ENCODE measurements around the gene SLC16A6.
"Not testable (repeated sequence)": the region's sequence is repeated elsewhere in the genome, so short reads cannot be mapped to it uniquely, and the experiment has no call there.

Gene SLC16A6

GRCh38 chr17:68246271-68247028, 44.5 kb downstream of the SLC16A6 start:
- DNase-seq (ENCODE audit: low read depth) = no peak
- no peak for TF ChIP-seq CTCF (IDR thresholded peaks at IDR 0.05; ENCODE audit: insufficient read depth, low read depth, low read length, missing control alignments)
- H3K4me3 ChIP-seq (ENCODE audit: low read depth, low read length) = peak overlapping the region; percentile 98

- peak; percentile 36 for DNase-seq (ENCODE audit: low read depth)
- H3K4me3 ChIP-seq (ENCODE audit: low read depth, low read length) = no peak overlapping the region
- no peak for TF ChIP-seq CTCF (IDR thresholded peaks at IDR 0.05; ENCODE audit: insufficient read depth, low read depth, low read length, missing control alignments)
These were observed 51.1 kb downstream of the SLC16A6 start for GRCh38 chr17:68239632-68240366.

GRCh38 chr17:68238871-68239253, 52.1 kb downstream of the SLC16A6 start:
- H3K4me3 ChIP-seq (ENCODE audit: low read depth, low read length) = peak overlapping the region; percentile 15; the same call in 1 of the 2 replicates
- DNase-seq (ENCODE audit: low read depth) = peak; percentile 80
- TF ChIP-seq CTCF (IDR thresholded peaks at IDR 0.05; ENCODE audit: insufficient read depth, low read depth, low read length, missing control alignments) = no peak

GRCh38 chr17:68238164-68238870, 52.6 kb downstream of the SLC16A6 start:
- H3K4me3 ChIP-seq (ENCODE audit: low read depth, low read length) = peak overlapping the region; percentile 76
- TF ChIP-seq CTCF (IDR thresholded peaks at IDR 0.05; ENCODE audit: insufficient read depth, low read depth, low read length, missing control alignments) = no peak
- DNase-seq (ENCODE audit: low read depth) = peak; percentile 41

- peak overlapping the region; percentile 76 for H3K4me3 ChIP-seq (ENCODE audit: low read depth, low read length)
- DNase-seq (ENCODE audit: low read depth) = peak; percentile 91
These were observed 53.4 kb downstream of the SLC16A6 start for GRCh38 chr17:68237369-68238163.

- peak overlapping the region; percentile 26 for H3K4me3 ChIP-seq (ENCODE audit: low read depth, low read length)
- DNase-seq (ENCODE audit: low read depth) = peak; percentile 11
These were observed 55.6 kb downstream of the SLC16A6 start for GRCh38 chr17:68235336-68235791.

GRCh38 chr17:68234726-68235335, 56.1 kb downstream of the SLC16A6 start:
- H3K4me3 ChIP-seq (ENCODE audit: low read depth, low read length) = not testable (repeated sequence)
- peak; percentile 90 for DNase-seq (ENCODE audit: low read depth)

- not testable (repeated sequence) for H3K4me3 ChIP-seq (ENCODE audit: low read depth, low read length); DNase-seq (ENCODE audit: low read depth)
These were observed 58.2 kb downstream of the SLC16A6 start for GRCh38 chr17:68232741-68233140.

Measured in GM12865 (cell line).